Tibial nerve (tissue), 4 donors: ENCODE results near the gene PCDHAC1. TPM values are rescaled to one million over a fixed set of nuclear protein-coding genes. Genes with fewer than 3 reads are reported as not detected.

Experiments used
- DNase-seq, 2 donors: peaks; one replicate each; pipeline ENCODE4 v3.0.0-alpha.2; 2019; ENCODE audit warnings: low spot score in 2 of 2
- H3K27ac ChIP-seq, 4 donors: fragments of 200-600 bp; sonication (generic) in 3 of 4; one replicate each; pipeline ENCODE4 v1.5.1; 2017 to 2019; ENCODE audit warnings: mild to moderate bottlenecking in 1 of 4
- H3K27me3 ChIP-seq, 2 donors: fragments of 200-600 bp; sonication (generic) in 1 of 2; one replicate each; pipeline versions ENCODE4 v1.5.1 to v1.6.0; 2017 to 2019
- H3K36me3 ChIP-seq, 3 donors: fragments of 200-600 bp; sonication (generic); one replicate each; pipeline ENCODE4 v1.5.1; 2018 to 2019
- H3K4me1 ChIP-seq, 4 donors: fragments of 200-600 bp; sonication (generic) in 3 of 4; one replicate each; pipeline ENCODE4 v1.5.1; 2017 to 2019
- H3K4me3 ChIP-seq, 4 donors: fragments of 200-600 bp; sonication (generic) in 3 of 4; one replicate each; pipeline ENCODE4 v1.5.1; 2017 to 2019; ENCODE audit warnings: mild to moderate bottlenecking in 1 of 4, moderate library complexity in 1 of 4
- H3K9me3 ChIP-seq, 4 donors: fragments of 200-600 bp; sonication (generic) in 3 of 4; one replicate each; pipeline ENCODE4 v1.5.1; 2017 to 2019
- CTCF ChIP-seq, 5 experiments: fragments of 200-600 bp in 3 of 5; fragments of 450-650 bp in 2 of 5; sonication (generic) in 3 of 5; IDR thresholded peaks; one replicate each; pipeline ENCODE4 v1.5.1; 2016 to 2019; ENCODE audit warnings: antibody characterized with exemption in 5 of 5, mild to moderate bottlenecking in 3 of 5, moderate library complexity in 2 of 5
- EP300 ChIP-seq, 2 donors: sonication (generic); formaldehyde crosslinking; IDR thresholded peaks; one replicate each; pipeline ENCODE4 v1.6.1; 2017; ENCODE audit warnings: antibody characterized with exemption in 2 of 2, mild to moderate bottlenecking in 1 of 2
- POLR2A ChIP-seq, 2 donors: fragments of 450-650 bp; IDR thresholded peaks; one replicate each; pipeline ENCODE4 v1.6.1; 2017; ENCODE audit warnings: antibody characterized with exemption in 2 of 2, mild to moderate bottlenecking in 2 of 2, moderate library complexity in 2 of 2
- WGBS, 2 donors: methylation state at CpG; one replicate each; pipeline ENCODE4 v1.1.5; 2018; 5-methylcytosine and 5-hydroxymethylcytosine counted together
- total RNA-seq, 4 donors: library from RNA; depleted of rRNA; stranded (reverse); fragments of >200 nt; gene quantifications; one replicate each; pipeline ENCODE4 v1.1.0, GENCODE V29; 2016

PCDHAC1 gene
- total RNA-seq, 4 donors from 2014 or later: 1.2 to 3.3 (median 2.7) TPM

GRCh38 chr5:140967226-140967893, 41.3 kb downstream of the PCDHAC1 start:
- Histone ChIP-seq H3K27ac (no peak overlapping the region), H3K27me3 (no peaks in the 10 kb centered on the region), H3K4me1 (peaks cover 0 to 18% (median 3%) of the 10 kb centered on the region in 4 donors), H3K4me3 (peak overlapping the region; percentile 43 to 64 (median 54)), H3K36me3 (no peaks in the 10 kb centered on the region), H3K9me3 (no peaks in the 10 kb centered on the region)
- no peak for DNase-seq
- TF ChIP-seq CTCF (IDR thresholded peaks at IDR 0.05): no peak
- no peak for TF ChIP-seq EP300 (IDR thresholded peaks at IDR 0.05)
- TF ChIP-seq POLR2A (IDR thresholded peaks at IDR 0.05): no peak
- 52 to 70% methylated on average over 16 to 34 of the region's 34 CpGs for WGBS, 2 donors

GRCh38 chr5:140969880-140970279, 43.8 kb downstream of the PCDHAC1 start:
- Histone ChIP-seq H3K36me3 (no peaks in the 10 kb centered on the region), H3K27ac (no peak overlapping the region), H3K9me3 (no peaks in the 10 kb centered on the region), H3K4me3 (no peak overlapping the region), H3K27me3 (no peaks in the 10 kb centered on the region), H3K4me1 (peaks cover 0 to 18% (median 3%) of the 10 kb centered on the region in 4 donors)
- DNase-seq: no peak
- TF ChIP-seq POLR2A (IDR thresholded peaks at IDR 0.05) (no peak), EP300 (IDR thresholded peaks at IDR 0.05) (no peak), CTCF (IDR thresholded peaks at IDR 0.05) (no peak)

- TF ChIP-seq POLR2A (IDR thresholded peaks at IDR 0.05): no peak
- no peak for TF ChIP-seq CTCF (IDR thresholded peaks at IDR 0.05)
- TF ChIP-seq EP300 (IDR thresholded peaks at IDR 0.05): no peak
- peaks cover 0 to 13% (median 0%) of the 10 kb centered on the region in 4 donors for H3K4me1 ChIP-seq
- H3K9me3 ChIP-seq: no peaks in the 10 kb centered on the region
- no peaks in the 10 kb centered on the region for H3K36me3 ChIP-seq
- H3K27me3 ChIP-seq: no peaks in the 10 kb centered on the region
- no peak for DNase-seq
- H3K27ac ChIP-seq: no peak overlapping the region
- no peak overlapping the region for H3K4me3 ChIP-seq
Measured at GRCh38 chr5:140973550-140973949, 47.5 kb downstream of the PCDHAC1 start.

- Histone ChIP-seq H3K27me3 (no peaks in the 10 kb centered on the region), H3K36me3 (no peaks in the 10 kb centered on the region), H3K27ac (no peak overlapping the region), H3K4me3 (no peak overlapping the region), H3K9me3 (no peaks in the 10 kb centered on the region), H3K4me1 (peaks cover 0 to 13% (median 0%) of the 10 kb centered on the region in 4 donors)
- WGBS, 2 donors: 38 to 48% methylated on average over 3 of the region's 3 CpGs
- TF ChIP-seq EP300 (IDR thresholded peaks at IDR 0.05): peak in 1 of 2 donors; percentile 76
- no peak for TF ChIP-seq CTCF (IDR thresholded peaks at IDR 0.05)
- peak in 1 of 2 donors; percentile 33 for DNase-seq
Measured at GRCh38 chr5:140977003-140977402, 50.9 kb downstream of the PCDHAC1 start.

GRCh38 chr5:140978260-140978659, 52.2 kb downstream of the PCDHAC1 start:
- Histone ChIP-seq H3K4me3 (no peak overlapping the region), H3K9me3 (no peaks in the 10 kb centered on the region), H3K27ac (no peak overlapping the region), H3K4me1 (peaks cover 0 to 13% (median 0%) of the 10 kb centered on the region in 4 donors), H3K36me3 (no peaks in the 10 kb centered on the region), H3K27me3 (no peaks in the 10 kb centered on the region)
- no peak for DNase-seq
- TF ChIP-seq EP300 (IDR thresholded peaks at IDR 0.05) (peak in 1 of 2 donors; percentile 8), CTCF (IDR thresholded peaks at IDR 0.05) (no peak), POLR2A (IDR thresholded peaks at IDR 0.05) (no peak)
- WGBS, 2 donors: 34 to 62% methylated on average over 2 of the region's 2 CpGs
